GM12875 (cell line): ENCODE results near the gene CAPN2.
A peak's percentile ranks its signal among the peaks of the same experiment; 100 is the strongest.

Experiments used
- H3K4me3 ChIP-seq: one replicate; pipeline ENCODE4 v1.5.1; 2011; ENCODE audit warnings: low read depth, low read length, control low read depth
- CTCF ChIP-seq: IDR thresholded peaks from 2 replicates; pipeline ENCODE4 v1.5.1; 2011; ENCODE audit warnings: low read depth, mild to moderate bottlenecking, control low read depth, inconsistent platforms, low read length, moderate library complexity, borderline replicate concordance; ENCODE audit not compliant: insufficient read depth

The CAPN2 gene

GRCh38 chr1:223713546-223714420 lies 1.4 kb downstream of the CAPN2 start:
- peak overlapping the region; percentile 62 for H3K4me3 ChIP-seq
- TF ChIP-seq CTCF = no peak

GRCh38 chr1:223714421-223714724 lies 2.0 kb downstream of the CAPN2 start:
- H3K4me3 ChIP-seq = no peak overlapping the region
- no peak for TF ChIP-seq CTCF

GRCh38 chr1:223714849-223715603 lies 2.7 kb downstream of the CAPN2 start:
- H3K4me3 ChIP-seq = no peak overlapping the region
- TF ChIP-seq CTCF = no peak

- no peak overlapping the region for H3K4me3 ChIP-seq
- no peak for TF ChIP-seq CTCF
Measured at GRCh38 chr1:223715604-223716172, 3.3 kb downstream of the CAPN2 start.

GRCh38 chr1:223716302-223716862 lies 4.0 kb downstream of the CAPN2 start:
- no peak overlapping the region for H3K4me3 ChIP-seq
- no peak for TF ChIP-seq CTCF

- TF ChIP-seq CTCF = no peak
- H3K4me3 ChIP-seq = no peak overlapping the region
Measured at GRCh38 chr1:223717123-223717522, 4.8 kb downstream of the CAPN2 start.
